HepG2 (cell line): Measurements from ENCODE around the gene PMAIP1. TPM values are rescaled to one million over a fixed set of nuclear protein-coding genes. Genes with fewer than 3 reads are reported as not detected.

Experiments
- ARID4A ChIP-seq: sonication (generic); formaldehyde crosslinking; IDR thresholded peaks from 2 replicates; pipeline ENCODE4 v1.5.0; 2020; ENCODE audit warnings: mild to moderate bottlenecking, missing genetic modification reagents, borderline replicate concordance
- ELF3 ChIP-seq: IDR thresholded peaks from 2 replicates; pipeline ENCODE4 v1.6.1; 2016; ENCODE audit warnings: missing genetic modification reagents, missing compliant biosample characterization
- MTA1 ChIP-seq: sonication (generic); formaldehyde crosslinking; IDR thresholded peaks from 2 replicates; pipeline ENCODE4 v1.4.0; 2020; ENCODE audit warnings: missing genetic modification reagents, mild to moderate bottlenecking, borderline replicate concordance
- NRL ChIP-seq: sonication (generic); formaldehyde crosslinking; IDR thresholded peaks from 2 replicates; pipeline ENCODE4 v1.5.0; 2020; ENCODE audit warnings: missing genetic modification reagents, mild to moderate bottlenecking, moderate library complexity, borderline replicate concordance
- ZNF318 ChIP-seq: sonication (generic); formaldehyde crosslinking; IDR thresholded peaks from 2 replicates; pipeline ENCODE4 v1.4.0; 2020; ENCODE audit warnings: mild to moderate bottlenecking, missing genetic modification reagents
- polyA plus RNA-seq, 8 experiments: library from polyadenylated mRNA; depleted of rRNA in 3 of 8; stranded (reverse) in 7 of 8; unstranded in 1 of 8; fragments of >200 nt; fragmentation: Illumina TruSeq in 4 of 8; extraction: Trizol in 4 of 8; gene quantifications; 2 replicates each; pipeline versions ENCODE4 v1.2.1 to v1.2.3, GENCODE V29; 2011 to 2016; ENCODE audit warnings: low read depth in 4 of 8, missing spikeins in 1 of 8, mixed read lengths in 1 of 8; ENCODE audit not compliant: insufficient read depth in 1 of 8
- total RNA-seq, 5 experiments: library from RNA; depleted of rRNA; stranded (reverse); fragments of >200 nt; fragmentation: Illumina TruSeq; extraction: Trizol; gene quantifications; 2 replicates each; pipeline ENCODE4 v1.2.3, GENCODE V29; 2016; ENCODE audit warnings: low read depth in 1 of 5

PMAIP1 gene
- total and polyA plus RNA-seq, 2 of the 13 experiments (the other 11 are each of a cell fraction or from before 2014, with no cell fraction given) = 1.5 to 1.7 TPM

- TF ChIP-seq ZNF318 (CRISPR knock-in tag) (no peak), ARID4A (no peak), NRL (CRISPR knock-in tag) (no peak), MTA1 (CRISPR knock-in tag) (no peak), ELF3 (CRISPR knock-in tag) (no peak)
Measured at GRCh38 chr18:59918997-59919396, 19.2 kb downstream of the PMAIP1 start (continued).
